ENCODE data around the gene NKAIN2.

DNA sequence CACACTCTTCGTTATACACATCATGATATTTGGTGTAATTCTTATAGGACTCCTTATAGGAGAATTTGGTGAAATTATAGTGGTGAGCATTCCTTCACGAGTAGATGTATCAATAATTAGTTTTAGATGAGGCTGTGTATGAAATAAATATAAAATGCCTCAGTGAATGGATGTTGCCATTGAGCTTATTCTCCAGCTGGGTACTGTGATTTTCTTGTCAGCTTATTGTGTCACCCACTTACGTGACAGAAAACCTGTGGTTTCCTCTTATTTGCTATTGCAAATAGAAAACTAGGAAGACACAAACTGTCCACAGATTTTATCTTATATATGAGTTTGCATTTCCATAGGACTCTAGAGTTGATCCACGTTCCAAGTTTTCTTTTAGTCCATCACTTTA, 718.7 kb downstream of the NKAIN2 start:
- TF ChIP-seq, protein P1, sequence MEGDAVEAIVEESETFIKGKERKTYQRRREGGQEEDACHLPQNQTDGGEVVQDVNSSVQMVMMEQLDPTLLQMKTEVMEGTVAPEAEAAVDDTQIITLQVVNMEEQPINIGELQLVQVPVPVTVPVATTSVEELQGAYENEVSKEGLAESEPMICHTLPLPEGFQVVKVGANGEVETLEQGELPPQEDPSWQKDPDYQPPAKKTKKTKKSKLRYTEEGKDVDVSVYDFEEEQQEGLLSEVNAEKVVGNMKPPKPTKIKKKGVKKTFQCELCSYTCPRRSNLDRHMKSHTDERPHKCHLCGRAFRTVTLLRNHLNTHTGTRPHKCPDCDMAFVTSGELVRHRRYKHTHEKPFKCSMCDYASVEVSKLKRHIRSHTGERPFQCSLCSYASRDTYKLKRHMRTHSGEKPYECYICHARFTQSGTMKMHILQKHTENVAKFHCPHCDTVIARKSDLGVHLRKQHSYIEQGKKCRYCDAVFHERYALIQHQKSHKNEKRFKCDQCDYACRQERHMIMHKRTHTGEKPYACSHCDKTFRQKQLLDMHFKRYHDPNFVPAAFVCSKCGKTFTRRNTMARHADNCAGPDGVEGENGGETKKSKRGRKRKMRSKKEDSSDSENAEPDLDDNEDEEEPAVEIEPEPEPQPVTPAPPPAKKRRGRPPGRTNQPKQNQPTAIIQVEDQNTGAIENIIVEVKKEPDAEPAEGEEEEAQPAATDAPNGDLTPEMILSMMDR (conservative IDR thresholded peaks at IDR 0.05 in 1 of 2, IDR thresholded peaks at IDR 0.05 in 1 of 2; ENCODE audit: extremely low read depth in 1 of 2, insufficient read depth in 1 of 2, low read depth in 1 of 2, low read length in 2 of 2) = no peak
- TF ChIP-seq EZH2 (IDR thresholded peaks at IDR 0.05; ENCODE audit: borderline replicate concordance, low read length) = no peak

All from mammary epithelial cell (primary cell).